Stimulated activated CD4-positive, alpha-beta T cell treated with anti-CD3 and anti-CD28 coated beads, TNF-alpha, amount 100 ng/mL, for 1 hour (primary cell): ENCODE data around the gene HELZ.
"Not testable (repeated sequence)": the region's sequence is repeated elsewhere in the genome, so short reads cannot be mapped to it uniquely, and the experiment has no call there.

Experiments used
- DNase-seq, 3 donors: peaks; one replicate each; pipeline ENCODE4 v3.0.0-alpha.2; 2020; ENCODE audit warnings: low read depth in 3 of 3, low spot score in 1 of 3

HELZ gene

GRCh38 chr17:67121316-67121891 lies 123.6 kb downstream of the HELZ start:
- DNase-seq, result no peak

GRCh38 chr17:67119102-67119501 lies 125.9 kb downstream of the HELZ start:
- DNase-seq, result no peak

DNA sequence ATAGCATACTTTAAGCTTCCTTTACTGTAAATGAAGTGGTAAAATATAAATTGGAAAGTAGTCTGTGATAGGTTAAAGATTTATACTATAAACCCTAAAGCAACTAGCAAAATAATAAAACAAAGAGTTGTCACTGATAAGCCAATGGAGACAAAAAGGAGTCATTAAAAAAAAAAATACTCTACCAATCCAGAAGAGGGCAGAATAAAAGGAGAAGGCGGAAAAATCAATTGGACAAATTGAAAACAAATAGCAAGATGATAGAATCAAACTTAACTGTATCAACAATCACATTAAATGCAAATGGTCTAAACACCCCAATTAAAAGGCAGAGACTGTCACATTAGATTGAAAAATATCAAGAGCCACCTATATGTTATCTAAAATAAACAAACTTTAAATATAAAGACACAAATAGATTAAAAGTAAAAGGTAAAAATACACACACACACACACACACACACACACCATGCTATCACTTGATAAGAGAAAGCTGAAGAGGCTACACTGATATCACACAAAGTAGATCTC lies 128.9 kb downstream of the HELZ start:
- DNase-seq, result no peak

DNA sequence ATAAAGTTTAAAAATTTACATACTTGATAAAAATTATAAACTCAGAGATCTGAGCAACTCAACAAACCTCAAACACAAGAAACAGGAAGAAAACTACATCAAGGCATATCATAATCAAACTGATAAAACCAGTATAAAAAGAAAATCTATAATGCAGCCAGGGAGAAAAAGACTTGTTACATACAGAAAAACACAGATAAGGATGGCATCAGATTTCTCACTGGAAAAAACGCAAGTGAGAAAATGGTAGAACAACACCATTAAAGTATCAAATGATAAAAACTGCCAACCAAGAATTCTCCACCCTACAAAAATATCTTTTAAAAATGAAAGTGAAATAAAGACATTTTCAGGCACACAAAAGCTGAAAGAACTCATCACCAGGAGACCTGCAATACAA lies 129.6 kb downstream of the HELZ start:
- DNase-seq, result no peak

- DNase-seq, result no peak
Observed at GRCh38 chr17:67113486-67113885, 131.5 kb downstream of the HELZ start.

- DNase-seq, result no peak
Observed at GRCh38 chr17:67111808-67112207, 133.2 kb downstream of the HELZ start.

- DNase-seq, result no peak
Observed at GRCh38 chr17:67111327-67111726, 133.7 kb downstream of the HELZ start.

DNA sequence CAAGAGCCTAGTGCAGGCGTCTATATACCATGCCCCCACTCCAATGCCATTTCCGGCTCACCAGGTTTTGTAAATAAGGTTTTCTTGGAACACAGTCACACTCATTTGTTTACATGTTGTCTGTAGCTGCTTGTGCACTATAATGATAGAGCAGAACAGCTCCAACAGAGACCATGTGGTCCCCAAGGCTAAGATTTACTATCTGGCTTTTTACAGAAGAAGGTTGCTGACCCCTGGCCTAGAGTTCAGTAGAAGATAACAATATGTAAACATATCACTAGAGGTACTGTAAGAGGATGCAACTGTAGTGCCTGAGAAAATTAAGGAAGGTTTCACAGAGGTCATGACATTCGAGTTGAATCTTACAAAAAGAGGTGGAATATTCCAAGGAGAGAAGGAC lies 134.4 kb downstream of the HELZ start:
- no peak for DNase-seq

- DNase-seq, result no peak
Observed at GRCh38 chr17:67109111-67109510, 135.9 kb downstream of the HELZ start.

DNA sequence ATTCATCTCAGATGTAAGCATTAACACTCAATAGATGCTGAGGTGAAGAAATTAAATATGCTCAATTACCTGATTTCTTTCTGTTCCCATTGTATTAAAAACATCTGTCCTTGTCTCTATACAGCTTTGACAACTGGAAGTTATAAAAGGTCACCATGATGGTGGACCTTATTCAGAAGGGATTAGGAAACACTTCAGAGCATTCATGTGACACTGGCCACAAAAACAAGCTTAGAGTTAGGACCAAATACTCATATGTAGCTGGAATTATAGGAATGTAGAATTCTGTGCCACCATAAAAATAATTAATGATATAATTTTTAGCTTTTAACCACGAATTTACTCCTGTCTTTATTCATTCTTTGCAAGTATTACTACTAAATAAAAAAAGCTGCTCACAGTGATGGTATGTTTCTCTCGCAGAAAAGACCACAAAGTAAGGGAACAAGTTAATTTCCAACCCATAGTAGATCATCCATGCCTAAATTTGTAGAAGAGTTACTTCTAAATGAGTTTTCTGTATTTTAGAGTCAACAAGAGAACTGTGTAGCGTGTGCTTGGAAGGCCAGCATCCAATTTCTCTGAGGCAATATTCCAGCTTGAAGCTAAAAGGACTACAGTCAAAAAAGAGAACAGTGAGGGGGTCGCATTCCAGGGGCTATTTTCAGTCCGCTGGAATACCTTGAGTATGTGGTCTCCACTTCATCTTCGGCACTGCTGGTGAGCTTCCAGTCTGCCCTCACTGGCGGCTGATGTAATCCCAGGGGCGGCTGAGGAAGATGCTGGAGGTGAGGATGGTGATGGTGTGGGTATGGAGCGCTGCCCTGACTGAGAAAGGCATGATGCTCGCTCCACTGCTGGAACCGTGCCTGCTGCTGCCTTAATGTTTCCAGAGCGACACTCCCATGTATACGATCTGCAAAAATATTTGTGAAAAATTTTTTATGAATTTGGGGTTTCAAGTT lies 136.9 kb downstream of the HELZ start:
- no peak for DNase-seq

- DNase-seq, result no peak
Observed at GRCh38 chr17:67107171-67107570, 137.8 kb downstream of the HELZ start.

DNA sequence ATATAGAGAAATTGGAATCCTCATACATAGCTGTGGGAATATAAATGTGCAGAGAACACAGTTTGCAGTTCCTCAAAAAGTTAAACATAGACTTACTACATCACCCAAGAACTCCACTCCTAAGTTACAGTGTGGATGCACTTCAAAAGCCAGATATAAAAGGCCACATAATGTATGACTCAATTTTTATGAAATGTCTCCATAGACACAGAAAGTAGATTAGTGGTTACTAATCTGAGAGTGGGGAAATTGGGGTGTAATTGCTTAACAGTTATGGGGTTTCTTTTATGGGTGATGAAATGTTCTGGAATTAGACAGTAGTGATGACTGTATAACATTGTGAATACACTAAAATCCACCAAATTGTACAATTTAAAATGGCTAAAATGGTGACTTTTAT lies 139.8 kb downstream of the HELZ start:
- no peak for DNase-seq

- not testable (repeated sequence) for DNase-seq
Observed at GRCh38 chr17:67104641-67105040, 140.4 kb downstream of the HELZ start.

DNA sequence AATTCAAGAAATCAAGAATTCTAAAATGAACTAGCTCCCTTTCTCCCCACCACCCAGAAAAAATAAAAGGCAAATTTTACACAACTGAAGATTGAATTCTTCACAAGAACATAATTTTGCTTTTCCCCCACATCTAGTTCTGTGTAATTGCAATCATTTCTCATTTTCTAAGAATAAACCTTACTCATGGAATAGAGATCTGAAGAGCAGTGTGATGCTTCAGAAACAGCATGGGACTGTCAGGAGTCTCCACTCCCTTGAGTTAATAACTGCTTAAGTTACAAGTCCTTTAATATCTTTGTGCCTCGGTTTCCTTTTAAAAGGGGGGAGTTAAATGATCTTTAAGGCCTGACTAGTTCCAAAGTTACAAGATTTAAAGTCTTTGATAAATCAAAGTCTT lies 147.0 kb downstream of the HELZ start:
- DNase-seq, result no peak

GRCh38 chr17:67096609-67097008 lies 148.4 kb downstream of the HELZ start:
- no peak for DNase-seq

- no peak for DNase-seq
Observed at GRCh38 chr17:67095803-67096202, 149.2 kb downstream of the HELZ start.

- not testable (repeated sequence) for DNase-seq
Observed at GRCh38 chr17:67095291-67095690, 149.7 kb downstream of the HELZ start.

- no peak for DNase-seq
Observed at GRCh38 chr17:67093348-67093747, 151.6 kb downstream of the HELZ start.

- not testable (repeated sequence) for DNase-seq
Observed at GRCh38 chr17:67092710-67093109, 152.3 kb downstream of the HELZ start.

DNA sequence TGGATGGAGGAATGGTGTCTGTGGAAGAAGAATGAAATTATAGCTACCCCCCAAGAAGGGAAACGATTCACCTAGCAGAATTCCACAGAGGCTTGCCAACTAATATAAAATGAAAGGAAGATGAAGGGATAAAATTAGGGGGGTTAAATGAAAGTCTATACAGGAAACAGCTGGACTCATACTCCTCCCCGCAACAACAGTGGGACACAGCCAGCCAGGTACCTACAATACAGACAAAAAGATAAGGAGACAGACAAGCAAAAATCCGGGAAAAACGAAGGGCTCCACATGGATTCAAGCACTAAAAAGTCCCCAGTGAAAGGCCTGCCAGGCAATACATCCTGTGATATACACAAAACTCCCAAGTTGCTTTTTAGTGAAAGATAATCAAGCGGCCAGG lies 152.7 kb downstream of the HELZ start:
- no peak for DNase-seq

- DNase-seq, result no peak
Observed at GRCh38 chr17:67090341-67090740, 154.7 kb downstream of the HELZ start.

- DNase-seq, result no peak
Observed at GRCh38 chr17:67088639-67089038, 156.4 kb downstream of the HELZ start.
